ENCODE results near the gene KLC1. TPM values are rescaled to one million over a fixed set of nuclear protein-coding genes. Genes with fewer than 3 reads are reported as not detected.
A peak's percentile ranks its signal among the peaks of the same experiment; 100 is the strongest.

The KLC1 gene
- total and polyA plus RNA-seq, 2 of the 8 experiments (the other 6 are each of a cell fraction or from before 2014, with no cell fraction given): 84.6 to 134 TPM

DNA sequence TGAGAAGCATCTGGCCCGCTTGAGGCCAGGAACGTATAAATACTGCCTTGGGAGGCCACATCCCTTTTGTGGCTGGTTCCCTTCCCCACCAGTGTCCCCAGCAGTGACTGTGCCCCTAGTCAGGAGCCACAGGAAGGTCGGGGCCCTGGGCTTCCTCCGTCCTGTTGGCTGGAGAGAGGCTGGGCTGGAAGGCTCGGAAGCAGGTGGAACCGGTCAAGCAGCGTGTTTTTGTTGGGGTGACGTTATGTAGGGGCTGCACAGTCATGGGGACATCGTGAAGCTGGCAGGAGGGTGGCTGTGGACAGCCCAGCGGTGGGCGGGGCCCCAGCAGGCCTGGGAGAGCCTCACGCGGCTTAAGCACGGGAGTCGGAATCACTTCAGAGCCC, 76.1 kb downstream of the KLC1 start:
- Histone ChIP-seq H3K79me2 (ENCODE audit: control insufficient read depth in 1 of 2, insufficient read depth in 2 of 2, low read length in 2 of 2) (no peaks in the 10 kb centered on the region), H3K27me3 (replicated peaks in 1 of 4; ENCODE audit: control insufficient read depth in 3 of 4, extremely low read depth in 1 of 4, insufficient read depth in 3 of 4, low read length in 3 of 4) (no peaks in the 10 kb centered on the region), H3K9ac (replicated peaks in 1 of 4; ENCODE audit: extremely low read depth in 1 of 4, low read depth in 3 of 4, low read length in 3 of 4) (no peak overlapping the region), H3K4me3 (ENCODE audit: extremely low read depth in 1 of 4, insufficient read depth in 2 of 4, low read depth in 3 of 4, low read length in 4 of 4) (no peak overlapping the region), H3K79me1 (ENCODE audit: low read depth, low read length) (peaks cover 7% of the 10 kb centered on the region; the same call in 1 of the 2 replicates), H2BK12ac (ENCODE audit: low read depth, low read length) (no peak overlapping the region), H2BK15ac (ENCODE audit: low read length) (no peak overlapping the region), H4K5ac (ENCODE audit: insufficient read length, low read depth, low read length) (no peak overlapping the region), H3K27ac (ENCODE audit: low read depth, low read length) (no peak overlapping the region), H3K4ac (replicated peaks; ENCODE audit: insufficient read length, low read depth, low read length) (no peak overlapping the region), H3K4me1 (replicated peaks in 1 of 4; ENCODE audit: control insufficient read depth in 3 of 4, insufficient read depth in 4 of 4, low read length in 3 of 4) (no peaks in the 10 kb centered on the region; a peak in 1 of 7 replicates), H3K4me2 (ENCODE audit: insufficient read depth in 1 of 2, low read depth in 2 of 2, low read length in 2 of 2) (no peak overlapping the region), H4K91ac (replicated peaks; ENCODE audit: insufficient read length, low read length) (no peak overlapping the region), H4K8ac (ENCODE audit: extremely low read depth, insufficient read depth, low read length) (peak overlapping the region; percentile 14; the same call in 1 of the 2 replicates), H3K18ac (ENCODE audit: extremely low read depth, low read length) (no peak overlapping the region), H2AK5ac (ENCODE audit: low read depth, low read length) (no peak overlapping the region), H2BK5ac (ENCODE audit: low read depth, low read length) (no peak overlapping the region), H3K56ac (replicated peaks; ENCODE audit: insufficient read length, low read depth, low read length) (no peak overlapping the region), H2BK20ac (ENCODE audit: low read length) (no peak overlapping the region), H2AFZ (ENCODE audit: low read length) (no peak overlapping the region), H3K14ac (ENCODE audit: insufficient read length) (no peak overlapping the region), H4K20me1 (replicated peaks in 1 of 2; ENCODE audit: control insufficient read depth in 1 of 2, insufficient read depth in 2 of 2, low read length in 2 of 2) (peaks cover 11 to 39% of the 10 kb centered on the region in 2 experiments), H3K9me3 (ENCODE audit: insufficient read depth in 2 of 2, low read depth in 1 of 2, low read length in 1 of 2) (no peaks in the 10 kb centered on the region), H3K23ac (ENCODE audit: insufficient read length) (no peak overlapping the region), H2BK120ac (replicated peaks; ENCODE audit: low read depth, low read length) (no peak overlapping the region), H3K23me2 (ENCODE audit: low read depth, low read length) (no peaks in the 10 kb centered on the region), H3K36me3 (ENCODE audit: control insufficient read depth in 2 of 4, insufficient read depth in 4 of 4, low read length in 3 of 4) (peaks cover 14 to 60% (median 35%) of the 10 kb centered on the region in 4 experiments; a peak in 6 of 8 replicates)
- WGBS, 2 experiments (ENCODE audit: extremely low coverage in 1 of 2, insufficient coverage in 1 of 2, insufficient read length in 1 of 2, insufficient replicate concordance in 2 of 2, low coverage in 1 of 2, low lambda C conversion rate in 2 of 2, missing lambda C conversion rate in 1 of 2): 89% methylated on average over 15 of the region's 15 CpGs; no CpG with 5 or more reads in 1 of the 2 experiments
- no peak for FAIRE-seq
- DNase-seq (ENCODE audit: low read depth in 1 of 2, low spot score in 2 of 2): no peak
- CTCF ChIA-PET (ENCODE audit: partially characterized antibody): interaction anchor here (0.8 to 2.1 kb wide), 6 partner anchors 9 to 87 kb away, joined by 3 to 9 read pairs (median 3); no protein-coding TSS in a partner anchor
- POLR2A ChIA-PET (ENCODE audit: partially characterized antibody): interaction anchor here (1.0 to 6.6 kb wide), 7 partner anchors 11 to 187 kb away, joined by 3 to 74 read pairs (median 3); partner anchors contain the start of genes KLC1, XRCC3 and ZFYVE21
- no peak for TF ChIP-seq SAP30 (IDR thresholded peaks at IDR 0.05; ENCODE audit: insufficient read depth, insufficient replicate concordance, low read length)
- TF ChIP-seq SP2 (IDR thresholded peaks at IDR 0.05; ENCODE audit: low read length): no peak
- TF ChIP-seq KDM5A (IDR thresholded peaks at IDR 0.05; ENCODE audit: low read length): no peak
- TF ChIP-seq EZH2 (IDR thresholded peaks at IDR 0.05; ENCODE audit: low read depth, low read length, severe bottlenecking): no peak
- no peak for TF ChIP-seq HDAC2 (IDR thresholded peaks at IDR 0.05; ENCODE audit: borderline replicate concordance in 1 of 2, low read depth in 2 of 2, low read length in 2 of 2)
- TF ChIP-seq, protein P1, sequence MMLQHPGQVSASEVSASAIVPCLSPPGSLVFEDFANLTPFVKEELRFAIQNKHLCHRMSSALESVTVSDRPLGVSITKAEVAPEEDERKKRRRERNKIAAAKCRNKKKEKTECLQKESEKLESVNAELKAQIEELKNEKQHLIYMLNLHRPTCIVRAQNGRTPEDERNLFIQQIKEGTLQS (IDR thresholded peaks at IDR 0.05; ENCODE audit: insufficient read depth, low read depth, low read length): no peak
- no peak for TF ChIP-seq SIX5 (IDR thresholded peaks at IDR 0.05; ENCODE audit: low read depth, low read length)
- TF ChIP-seq TBP (IDR thresholded peaks at IDR 0.05; ENCODE audit: low read depth, low read length): no peak
- no peak for TF ChIP-seq YY1 (IDR thresholded peaks at IDR 0.05; ENCODE audit: low read depth, low read length)
- no peak for TF ChIP-seq EGR1 (IDR thresholded peaks at IDR 0.05; ENCODE audit: borderline replicate concordance, low read depth, low read length)
- TF ChIP-seq, protein P2, sequence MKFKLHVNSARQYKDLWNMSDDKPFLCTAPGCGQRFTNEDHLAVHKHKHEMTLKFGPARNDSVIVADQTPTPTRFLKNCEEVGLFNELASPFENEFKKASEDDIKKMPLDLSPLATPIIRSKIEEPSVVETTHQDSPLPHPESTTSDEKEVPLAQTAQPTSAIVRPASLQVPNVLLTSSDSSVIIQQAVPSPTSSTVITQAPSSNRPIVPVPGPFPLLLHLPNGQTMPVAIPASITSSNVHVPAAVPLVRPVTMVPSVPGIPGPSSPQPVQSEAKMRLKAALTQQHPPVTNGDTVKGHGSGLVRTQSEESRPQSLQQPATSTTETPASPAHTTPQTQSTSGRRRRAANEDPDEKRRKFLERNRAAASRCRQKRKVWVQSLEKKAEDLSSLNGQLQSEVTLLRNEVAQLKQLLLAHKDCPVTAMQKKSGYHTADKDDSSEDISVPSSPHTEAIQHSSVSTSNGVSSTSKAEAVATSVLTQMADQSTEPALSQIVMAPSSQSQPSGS (IDR thresholded peaks at IDR 0.05; ENCODE audit: low read length): no peak
